Stomach (tissue), 9 donors: ENCODE measurements around the gene ALS2CL. TPM values are rescaled to one million over a fixed set of nuclear protein-coding genes. Genes with fewer than 3 reads are reported as not detected.

Source experiments
- DNase-seq, 2 donors: peaks; one replicate each; pipeline versions ENCODE4 v3.0.0 to v3.0.0-alpha.2; 2013 to 2019
- H3K27ac ChIP-seq, 5 donors: fragments of 200-600 bp in 4 of 5; sonication (generic) in 4 of 5; one replicate each; pipeline ENCODE4 v1.5.1; 2013 to 2019; ENCODE audit warnings: mild to moderate bottlenecking in 1 of 5, moderate library complexity in 1 of 5
- H3K27me3 ChIP-seq, 3 donors: fragments of 200-600 bp; sonication (generic); one replicate each; pipeline ENCODE4 v1.5.1; 2017 to 2019; ENCODE audit warnings: mixed run types in 1 of 3
- H3K36me3 ChIP-seq, 4 donors: fragments of 200-600 bp; sonication (generic); 1 replicate in 3 of 4; 2 replicates in 1 of 4; pipeline ENCODE4 v1.5.1; 2016 to 2019
- H3K4me1 ChIP-seq, 4 donors: fragments of 200-600 bp; sonication (generic); one replicate each; pipeline ENCODE4 v1.5.1; 2016 to 2019
- H3K4me3 ChIP-seq, 4 donors: fragments of 200-600 bp; sonication (generic) in 3 of 4; one replicate each; pipeline ENCODE4 v1.5.1; 2016 to 2019; ENCODE audit warnings: mild to moderate bottlenecking in 1 of 4
- H3K9me3 ChIP-seq, 4 donors: fragments of 200-600 bp; sonication (generic); one replicate each; pipeline ENCODE4 v1.5.1; 2016 to 2019
- CTCF ChIP-seq, 7 experiments: fragments of 450-650 bp in 4 of 7; fragments of 200-600 bp in 3 of 7; sonication (generic) in 3 of 7; IDR thresholded peaks; one replicate each; pipeline ENCODE4 v1.5.1; 2016 to 2019; ENCODE audit warnings: antibody characterized with exemption in 7 of 7, control low read depth in 2 of 7, mild to moderate bottlenecking in 1 of 7
- EP300 ChIP-seq: sonication (generic); formaldehyde crosslinking; IDR thresholded peaks from one replicate; pipeline ENCODE4 v1.6.1; 2017; ENCODE audit warnings: antibody characterized with exemption
- POLR2A ChIP-seq, 4 donors: fragments of 450-650 bp; IDR thresholded peaks; one replicate each; pipeline ENCODE4 v1.6.1; 2016; ENCODE audit warnings: antibody characterized with exemption in 4 of 4, control low read depth in 2 of 4, mild to moderate bottlenecking in 1 of 4, moderate library complexity in 1 of 4
- POLR2AphosphoS5 ChIP-seq, 3 donors: sonication (generic); formaldehyde crosslinking; IDR thresholded peaks; one replicate each; pipeline ENCODE4 v1.6.1; 2016; ENCODE audit warnings: antibody characterized with exemption in 3 of 3
- WGBS, 5 donors: extraction: QIAGEN DNeasy Blood & Tissue Kit in 3 of 5; methylation state at CpG; one replicate each; pipeline versions ENCODE4 v1.1.5 to v1.1.7; 2013 to 2018; 5-methylcytosine and 5-hydroxymethylcytosine counted together
- intact Hi-C: fragments of 100-400 bp; cut with DNase I; formaldehyde crosslinking; loops from one replicate; pipeline ENCODE4 v1.15.1; 2023; ENCODE audit warnings: low total_unique reads
- polyA plus RNA-seq, 3 donors: library from polyadenylated mRNA; stranded (reverse); fragments of 200-250 nt; gene quantifications; one replicate each; pipeline ENCODE4 v1.2.3, GENCODE V29; 2013
- total RNA-seq, 5 donors: library from RNA; depleted of rRNA; stranded (reverse); fragments of >200 nt; gene quantifications; one replicate each; pipeline versions ENCODE4 v1.1.0 to v1.2.3, GENCODE V29; 2014 to 2016
- donor health status: healthy with polysubstance abuse.
- donor health status: Bipolar disorder and iron deficiency.
- donor health status: healthy.

ALS2CL gene
- total and polyA plus RNA-seq, 8 donors, result 5.3 to 107 (median 47.8) TPM

- Histone ChIP-seq H3K36me3 (peaks cover 0 to 15% (median 3%) of the 10 kb centered on the region in 4 donors), H3K27me3 (no peaks in the 10 kb centered on the region), H3K27ac (no peak overlapping the region), H3K9me3 (no peaks in the 10 kb centered on the region), H3K4me1 (peaks cover 5 to 30% (median 18%) of the 10 kb centered on the region in 4 donors), H3K4me3 (no peak overlapping the region)
- intact Hi-C loops, result no loop called here
- TF ChIP-seq POLR2AphosphoS5 (IDR thresholded peaks at IDR 0.05) (no peak), EP300 (no peak), POLR2A (IDR thresholded peaks at IDR 0.05) (no peak), CTCF (IDR thresholded peaks at IDR 0.05) (no peak)
- 53 to 87% (median 84%) methylated on average over 3 to 8 of the region's 8 CpGs for WGBS, 5 donors
- peak; percentile 3 to 14 for DNase-seq
Measured at GRCh38 chr3:46667061-46667621, 26.3 kb downstream of the ALS2CL start.

GRCh38 chr3:46666453-46666845 lies 27.0 kb downstream of the ALS2CL start:
- H3K4me3 ChIP-seq, result no peak overlapping the region
- peak; percentile 5 to 66 for DNase-seq
- intact Hi-C loops, result no loop called here
- H3K27ac ChIP-seq, result no peak overlapping the region
- no peak for TF ChIP-seq EP300
- H3K9me3 ChIP-seq, result no peaks in the 10 kb centered on the region
- peaks cover 5 to 32% (median 18%) of the 10 kb centered on the region in 4 donors for H3K4me1 ChIP-seq
- H3K27me3 ChIP-seq, result no peaks in the 10 kb centered on the region
- WGBS, 5 donors, result 37 to 50% (median 43%) methylated on average over 5 to 7 of the region's 7 CpGs
- peaks cover 0 to 11% (median 1%) of the 10 kb centered on the region in 4 donors for H3K36me3 ChIP-seq

- Histone ChIP-seq H3K36me3 (peaks cover 0 to 5% (median 0%) of the 10 kb centered on the region in 4 donors), H3K9me3 (no peaks in the 10 kb centered on the region), H3K4me3 (no peak overlapping the region), H3K27me3 (no peaks in the 10 kb centered on the region), H3K27ac (no peak overlapping the region), H3K4me1 (peaks cover 5 to 32% (median 19%) of the 10 kb centered on the region in 4 donors)
- TF ChIP-seq EP300 (no peak), POLR2AphosphoS5 (IDR thresholded peaks at IDR 0.05) (no peak), POLR2A (IDR thresholded peaks at IDR 0.05) (no peak), CTCF (IDR thresholded peaks at IDR 0.05) (no peak)
- peak; percentile 2 to 25 for DNase-seq
- 65 to 81% (median 67%) methylated on average over 8 to 9 of the region's 9 CpGs for WGBS, 5 donors
- intact Hi-C loops, result no loop called here
Measured at GRCh38 chr3:46665763-46666452, 27.6 kb downstream of the ALS2CL start.

GRCh38 chr3:46664971-46665762 lies 28.3 kb downstream of the ALS2CL start:
- H3K36me3 ChIP-seq, result no peaks in the 10 kb centered on the region
- H3K27ac ChIP-seq, result no peak overlapping the region
- intact Hi-C loops, result no loop called here
- peak; percentile 2 to 21 for DNase-seq
- 72 to 87% (median 81%) methylated on average over 21 to 23 of the region's 23 CpGs for WGBS, 5 donors
- H3K27me3 ChIP-seq, result no peaks in the 10 kb centered on the region
- TF ChIP-seq POLR2A (IDR thresholded peaks at IDR 0.05) (no peak), CTCF (IDR thresholded peaks at IDR 0.05) (no peak), EP300 (no peak), POLR2AphosphoS5 (IDR thresholded peaks at IDR 0.05) (no peak)
- no peaks in the 10 kb centered on the region for H3K9me3 ChIP-seq
- H3K4me3 ChIP-seq, result no peak overlapping the region
- H3K4me1 ChIP-seq, result peaks cover 5 to 35% (median 20%) of the 10 kb centered on the region in 4 donors
